NCI-H526 treated with DMSO at 0.1 percent for 48 hours (cell line): ENCODE results near the gene GSTT2B.
"Not testable (repeated sequence)": the region's sequence is repeated elsewhere in the genome, so short reads cannot be mapped to it uniquely, and the experiment has no call there.

Source experiments
- DNase-seq: peaks from one replicate; lab custom pipeline; 2025; lab: John Stamatoyannopoulos, UW

Gene GSTT2B, protein sequence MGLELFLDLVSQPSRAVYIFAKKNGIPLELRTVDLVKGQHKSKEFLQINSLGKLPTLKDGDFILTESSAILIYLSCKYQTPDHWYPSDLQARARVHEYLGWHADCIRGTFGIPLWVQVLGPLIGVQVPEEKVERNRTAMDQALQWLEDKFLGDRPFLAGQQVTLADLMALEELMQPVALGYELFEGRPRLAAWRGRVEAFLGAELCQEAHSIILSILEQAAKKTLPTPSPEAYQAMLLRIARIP

DNA sequence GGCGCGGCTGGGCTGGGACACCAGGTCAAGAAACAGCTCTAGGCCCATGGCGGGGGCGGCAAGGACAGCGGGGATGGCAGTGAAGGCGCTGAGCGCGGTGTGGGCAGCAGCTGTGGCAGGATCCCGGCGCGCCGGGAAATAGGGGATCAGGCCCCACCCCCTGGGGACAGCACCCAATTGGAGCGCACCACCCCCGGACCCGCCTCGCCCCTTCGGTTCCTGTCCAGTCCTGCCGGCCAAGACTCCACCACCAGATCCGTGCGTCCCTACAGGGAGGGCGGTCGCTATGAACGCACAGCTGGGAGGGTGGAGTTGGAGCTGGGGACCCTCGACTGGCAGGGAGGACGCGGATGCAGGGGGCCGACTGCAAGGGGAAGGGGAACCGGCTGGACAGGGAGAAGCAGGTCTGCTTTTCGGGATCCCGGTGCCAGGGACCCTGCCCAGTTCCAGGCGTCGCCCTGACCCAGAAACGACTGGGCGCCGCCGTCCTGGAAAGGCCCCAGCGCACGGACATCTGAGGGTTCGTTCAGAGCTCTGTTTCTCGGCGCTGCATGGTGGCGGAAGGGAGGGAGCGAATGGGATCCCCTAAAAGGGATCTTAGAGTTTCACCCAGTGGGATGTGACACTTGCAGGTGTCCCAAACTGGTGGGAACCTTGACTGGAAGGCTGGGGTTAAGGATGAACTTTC is at the start of gene GSTT2B:
TSS of gene GSTT2B (minus strand) at position 112 of the 688 bp plus-strand sequence. CDS start at position 48, 64 bp downstream.
- not testable (repeated sequence) for DNase-seq

DNA sequence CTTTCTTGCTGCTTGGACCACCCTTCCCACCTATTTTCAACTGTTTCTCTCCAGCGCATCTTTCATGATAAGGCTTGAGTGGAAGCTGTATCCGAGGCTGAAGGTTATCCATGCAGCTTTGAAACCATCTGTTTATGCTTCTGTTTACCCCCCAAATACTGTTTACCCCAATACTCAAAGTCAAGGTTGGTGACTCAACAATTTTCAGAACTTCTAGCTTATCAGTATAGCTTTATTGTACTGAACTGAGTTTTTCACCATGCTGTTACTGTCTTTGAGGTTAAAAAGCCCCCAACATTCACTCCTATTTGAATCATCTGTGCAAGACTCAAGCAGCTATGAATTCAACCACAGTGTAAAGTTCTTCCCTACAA is 49.0 kb upstream of the GSTT2B start:
- no peak for DNase-seq

DNA sequence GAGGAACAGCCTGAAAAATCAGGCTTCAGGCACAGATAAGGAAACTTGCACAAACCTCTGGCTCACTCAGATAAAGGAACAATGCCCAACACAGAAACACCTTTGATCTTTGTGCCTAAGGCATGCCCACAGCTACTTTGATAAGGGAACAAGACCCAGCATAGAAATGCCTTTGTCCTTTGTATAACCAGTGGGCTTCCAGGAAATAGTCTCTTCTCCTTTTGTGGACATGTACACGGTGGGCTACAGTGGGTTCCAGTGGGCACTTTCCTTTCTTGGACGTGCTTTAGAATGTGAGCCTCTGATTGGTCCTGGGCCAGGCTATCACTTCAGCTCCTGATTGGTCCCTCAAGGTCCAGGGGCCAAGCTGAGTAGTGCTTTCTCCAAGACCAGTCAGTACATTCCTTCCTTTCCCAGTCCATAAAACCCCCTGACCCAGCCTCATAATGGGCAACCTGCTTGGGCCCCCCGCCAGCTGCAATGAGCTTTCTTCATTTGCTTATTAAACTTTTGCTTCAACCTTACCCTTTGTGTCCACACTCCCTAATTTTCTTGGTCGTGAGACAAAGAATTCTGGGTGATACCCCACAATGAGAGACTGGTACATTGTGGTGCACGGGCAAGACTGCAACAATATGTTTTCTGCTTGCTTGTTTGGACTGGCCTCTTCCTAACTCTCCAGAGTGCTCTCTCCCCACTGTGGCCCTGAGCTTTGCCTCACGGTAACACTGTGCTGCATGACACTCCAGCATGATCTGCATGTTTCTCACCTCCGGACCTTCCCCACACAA is 48.4 kb upstream of the GSTT2B start:
- DNase-seq: no peak

DNA sequence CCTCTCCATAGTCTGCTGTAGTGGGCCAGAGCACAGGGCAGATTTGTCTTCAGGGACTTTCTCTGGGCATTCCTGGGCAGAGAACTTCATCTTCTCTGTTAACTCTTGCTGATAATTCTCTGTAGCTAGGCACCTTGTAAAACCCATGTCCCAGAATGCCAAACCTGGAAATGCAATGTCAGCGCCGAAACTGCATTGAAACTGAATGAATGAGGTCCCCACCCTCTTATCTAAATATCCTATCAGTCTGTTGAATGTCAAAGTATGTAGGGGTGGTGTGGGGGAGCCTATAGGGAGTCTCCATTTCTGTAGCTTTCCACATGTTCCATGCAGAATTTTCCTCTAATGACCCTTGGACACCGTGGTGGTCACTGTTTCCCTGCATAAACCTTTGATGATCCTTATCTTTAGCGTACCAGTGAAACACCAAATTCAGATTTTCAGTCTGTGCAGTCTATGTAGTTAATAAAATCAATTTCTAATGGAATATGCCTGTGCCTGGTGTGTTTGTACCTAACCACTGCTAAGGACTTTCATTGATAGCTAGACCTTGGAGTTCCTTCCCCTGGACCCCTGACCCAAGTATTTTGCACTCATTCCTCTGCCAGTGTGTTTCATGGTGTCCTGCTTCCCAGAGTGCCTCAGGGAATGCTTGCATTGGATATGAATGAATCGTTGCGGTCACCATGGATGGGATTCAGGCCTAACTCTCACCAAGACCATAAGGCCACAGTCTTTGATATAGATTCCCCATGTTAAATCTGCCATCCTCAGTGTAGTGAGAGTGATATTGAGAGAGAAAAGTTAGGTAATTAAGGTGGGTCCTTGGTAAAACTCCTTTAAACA is 47.6 kb upstream of the GSTT2B start:
- DNase-seq: no peak

DNA sequence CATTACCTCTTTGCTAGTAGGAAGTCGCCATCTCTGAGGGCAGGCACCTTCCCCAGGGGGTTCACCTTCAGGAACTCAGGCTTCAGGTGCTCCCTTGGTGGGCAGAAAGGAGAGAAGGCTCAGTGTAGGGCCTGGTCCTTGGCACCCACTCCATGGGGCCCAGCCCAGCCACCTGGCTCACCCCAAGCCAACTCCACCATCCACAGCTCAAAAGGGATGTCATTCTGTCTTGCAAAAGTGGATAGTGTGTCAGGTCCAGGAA is 47.0 kb upstream of the GSTT2B start:
- no peak for DNase-seq

DNA sequence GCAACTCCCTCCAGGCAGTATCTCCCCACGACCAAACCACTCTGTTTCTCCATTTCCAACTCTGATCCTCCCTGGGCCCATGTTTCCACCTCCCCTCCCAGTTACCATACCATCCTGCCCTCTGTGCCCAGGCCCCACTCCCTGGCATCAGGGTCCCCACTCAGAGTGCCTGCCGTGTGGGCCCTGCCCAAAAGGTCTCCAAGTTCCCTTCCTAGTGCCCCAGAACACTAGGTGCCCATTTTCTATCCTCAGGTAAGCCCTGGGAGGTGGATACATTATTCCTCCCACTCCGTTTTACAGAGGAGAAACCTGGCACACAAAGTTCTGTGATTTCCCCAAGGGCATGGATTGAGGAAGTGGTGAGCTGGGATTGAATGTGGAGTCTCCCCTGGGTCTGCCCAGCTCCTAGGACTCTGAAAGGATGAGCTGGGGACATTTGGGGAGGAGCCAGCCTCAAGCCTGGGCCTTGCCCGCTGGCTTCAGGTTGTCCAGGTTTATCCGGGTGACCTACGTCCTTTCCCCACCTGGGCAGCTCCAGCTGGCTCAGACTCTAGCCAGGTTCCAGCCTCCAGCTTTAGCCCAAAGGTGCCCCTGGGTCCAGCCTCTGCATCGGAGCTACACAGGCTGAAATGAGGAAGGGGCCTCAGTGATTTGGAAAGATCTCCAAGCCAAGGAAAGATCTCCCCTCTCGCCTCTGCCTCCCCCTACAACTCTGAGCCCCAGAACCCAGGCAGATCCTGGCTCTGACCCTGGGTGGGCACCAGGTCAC is 46.4 kb upstream of the GSTT2B start:
- no peak for DNase-seq

DNA sequence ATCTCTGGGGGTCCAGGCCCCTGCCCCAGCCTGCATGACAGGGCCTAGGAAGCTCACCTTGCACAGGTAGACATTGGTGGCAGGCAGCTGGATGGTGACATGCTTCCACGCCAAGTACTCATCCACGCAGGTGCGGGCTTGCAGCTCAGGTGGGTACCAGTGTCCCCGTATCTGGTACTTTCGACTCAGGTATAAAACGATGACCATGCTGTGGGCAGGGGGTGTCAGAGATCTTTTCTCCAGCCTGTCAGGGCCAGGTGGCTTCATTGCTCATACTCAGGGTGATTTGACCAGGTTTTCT is 45.9 kb upstream of the GSTT2B start:
- no peak for DNase-seq

DNA sequence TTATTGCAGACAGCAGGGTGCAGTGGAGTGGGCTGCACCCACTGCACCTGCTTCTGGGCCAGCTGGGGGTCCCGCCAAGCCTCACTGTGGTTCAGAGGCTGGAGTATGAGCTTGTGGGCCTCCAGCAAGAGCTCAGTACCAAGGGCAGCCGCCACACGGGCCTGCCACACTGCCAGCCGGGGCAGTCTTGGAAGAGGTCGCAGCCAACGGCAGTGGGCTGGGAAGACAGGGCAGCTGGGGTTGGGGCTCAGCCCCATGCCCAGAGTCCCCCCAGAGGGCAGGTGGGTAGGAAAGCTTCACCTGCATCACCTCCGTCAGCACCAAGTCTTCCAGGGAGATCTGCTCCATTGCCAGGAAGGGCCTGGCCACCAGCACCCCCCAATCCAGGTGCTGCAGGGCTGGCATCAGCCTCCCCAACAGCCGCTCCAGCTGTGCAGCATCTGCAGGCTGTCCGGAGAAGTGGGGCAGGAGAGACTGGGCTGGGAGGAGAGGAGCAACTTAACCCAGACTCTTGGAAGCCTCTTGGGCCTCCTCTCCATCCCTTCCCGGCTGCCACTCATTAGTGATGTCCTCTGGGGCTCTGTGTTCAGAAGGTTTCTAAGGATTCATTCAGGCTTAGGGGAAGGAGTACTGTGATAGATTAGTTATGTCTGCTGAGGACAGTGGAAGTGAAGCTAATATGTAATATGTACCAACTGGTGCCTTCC is 45.4 kb upstream of the GSTT2B start:
- DNase-seq: no peak

DNA sequence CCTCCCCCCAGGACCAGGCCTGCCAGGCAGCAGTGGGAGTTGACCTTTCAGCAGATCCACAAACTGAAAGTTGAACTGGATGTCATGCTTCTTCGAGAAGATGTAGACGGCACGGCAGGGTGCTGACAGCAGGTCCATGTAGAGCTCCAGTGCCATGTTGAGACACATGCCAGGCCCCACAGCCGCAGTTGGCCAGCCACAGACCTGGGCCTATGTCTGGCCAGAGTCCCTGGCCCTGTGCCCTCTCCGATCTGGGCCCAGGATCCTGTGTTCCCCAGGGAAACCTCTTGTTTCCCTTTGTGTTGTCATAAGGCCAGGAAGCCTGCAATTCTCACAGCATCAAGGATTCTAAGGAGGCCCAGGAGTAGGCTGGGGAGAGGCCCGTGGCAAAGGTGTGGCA is 44.2 kb upstream of the GSTT2B start, which contains the start of gene GSTT4:
TSS of gene GSTT4 (minus strand) at position 253 of the 400 bp plus-strand sequence. CDS start at position 156, 97 bp downstream.
- DNase-seq: no peak

DNA sequence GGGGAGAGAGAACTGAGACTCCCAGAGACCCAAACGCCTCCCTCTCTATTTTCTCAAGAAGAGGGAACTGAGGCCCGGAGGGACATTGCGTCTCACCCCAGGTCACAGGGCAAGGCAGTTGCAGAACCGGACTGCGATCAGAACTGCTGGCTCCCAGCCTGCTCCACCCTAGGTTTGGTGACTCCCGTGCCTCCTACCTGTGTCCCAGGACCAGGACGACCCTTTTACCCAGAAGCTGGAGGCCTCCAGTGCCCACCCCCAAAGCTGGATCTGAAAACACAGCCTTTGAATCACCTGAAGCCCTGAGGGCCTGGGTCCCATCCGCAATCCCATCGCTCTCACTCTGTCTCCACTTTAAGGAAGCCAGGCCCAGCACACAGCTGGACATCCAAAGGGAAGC is 42.9 kb upstream of the GSTT2B start:
- DNase-seq: no peak

DNA sequence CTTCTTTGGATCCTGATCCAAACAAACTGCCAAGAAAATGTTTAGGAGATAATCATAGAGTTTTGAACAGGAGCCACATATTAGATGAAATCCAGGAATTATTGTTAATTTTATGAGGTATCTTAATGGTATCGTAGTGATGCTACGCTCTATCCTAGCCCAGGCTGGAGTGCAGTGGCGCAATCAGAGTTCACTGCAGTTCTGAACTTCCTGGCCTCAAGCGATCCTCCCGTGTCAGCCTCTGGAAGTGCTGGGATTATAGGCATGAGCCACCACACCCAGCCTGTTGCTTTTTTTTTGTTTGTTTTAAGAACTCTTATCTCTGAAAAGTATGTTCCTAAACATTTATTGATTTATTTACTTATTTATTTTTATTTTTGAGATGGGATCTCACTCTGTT is 41.9 kb upstream of the GSTT2B start:
- no peak for DNase-seq

DNA sequence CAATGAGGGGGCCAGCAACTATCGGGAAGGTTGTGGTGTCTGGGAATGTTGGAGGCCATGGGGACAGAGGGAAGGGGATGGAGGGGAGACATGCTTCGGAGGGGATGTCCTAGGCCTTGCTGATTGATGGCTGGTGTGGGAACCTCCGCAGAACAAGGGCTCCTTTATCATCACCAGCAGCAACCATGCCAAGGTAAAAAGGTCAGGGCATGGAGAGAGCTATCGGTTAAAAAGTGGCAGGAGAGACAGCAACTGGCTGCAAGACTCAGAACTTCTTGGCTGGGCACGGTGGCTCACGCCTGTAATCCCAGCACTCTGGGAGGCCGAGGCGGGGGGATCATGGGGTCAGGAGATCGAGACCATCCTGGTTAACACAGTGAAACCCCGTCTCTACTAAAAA is 41.3 kb upstream of the GSTT2B start:
- no peak for DNase-seq

DNA sequence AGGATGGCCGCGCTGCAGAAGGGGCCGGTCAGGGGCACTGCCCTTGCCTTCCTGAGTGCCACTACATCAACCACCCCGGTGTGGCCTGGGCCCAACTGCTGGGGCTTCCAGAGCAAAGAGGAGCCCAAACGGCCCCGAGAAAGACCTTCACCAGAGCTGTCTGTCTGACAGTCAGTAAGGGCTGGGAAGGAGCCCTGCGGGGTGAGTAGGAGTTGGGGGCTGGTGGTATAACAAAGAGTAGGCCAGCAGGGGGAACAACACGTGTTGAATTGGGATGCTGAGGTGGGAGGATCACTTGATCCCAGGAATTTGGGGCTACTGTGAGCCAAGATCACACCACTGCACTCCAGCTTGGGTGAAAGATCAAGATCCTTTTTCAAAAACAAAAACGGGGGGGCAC is 40.3 kb upstream of the GSTT2B start:
- DNase-seq: no peak

DNA sequence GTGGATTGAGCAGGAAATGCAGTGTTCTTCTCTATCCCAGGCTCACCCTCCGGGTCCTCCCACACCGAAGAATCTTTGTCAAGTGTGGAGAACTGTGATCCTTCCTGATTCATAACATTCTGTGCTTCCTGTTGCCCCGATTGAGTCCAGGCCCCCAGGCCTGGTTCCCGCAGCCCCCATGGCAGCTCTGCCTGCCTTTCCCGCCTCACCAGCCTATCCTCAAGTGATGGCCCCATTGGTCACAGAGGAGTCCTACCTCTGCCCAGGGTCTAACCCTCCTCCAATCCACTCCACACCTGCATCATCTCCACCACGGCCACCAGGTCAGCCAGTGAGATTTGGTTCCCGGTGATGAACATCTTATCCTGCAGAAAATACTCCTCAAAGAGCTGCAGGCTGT is 38.8 kb upstream of the GSTT2B start:
- DNase-seq: not testable (repeated sequence)

DNA sequence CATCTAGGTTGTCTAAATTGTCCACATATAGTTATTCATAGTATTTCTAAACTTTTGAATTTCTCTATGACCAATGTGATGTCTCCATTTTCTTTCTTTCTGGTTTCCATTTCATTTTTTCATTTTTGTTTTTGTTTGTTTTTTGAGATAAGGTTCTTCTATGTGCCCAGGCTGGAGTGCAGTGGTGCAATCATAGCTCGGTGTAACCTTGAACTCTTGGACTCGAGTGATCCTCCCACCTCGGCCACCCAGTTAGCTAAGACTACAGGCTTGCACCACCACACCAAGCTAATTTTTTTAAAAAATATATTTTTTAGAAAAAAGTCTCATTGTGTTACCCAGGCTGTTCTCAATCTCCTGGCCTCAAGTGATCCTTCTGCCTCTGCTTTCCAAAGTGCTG is 36.1 kb upstream of the GSTT2B start:
- no peak for DNase-seq

DNA sequence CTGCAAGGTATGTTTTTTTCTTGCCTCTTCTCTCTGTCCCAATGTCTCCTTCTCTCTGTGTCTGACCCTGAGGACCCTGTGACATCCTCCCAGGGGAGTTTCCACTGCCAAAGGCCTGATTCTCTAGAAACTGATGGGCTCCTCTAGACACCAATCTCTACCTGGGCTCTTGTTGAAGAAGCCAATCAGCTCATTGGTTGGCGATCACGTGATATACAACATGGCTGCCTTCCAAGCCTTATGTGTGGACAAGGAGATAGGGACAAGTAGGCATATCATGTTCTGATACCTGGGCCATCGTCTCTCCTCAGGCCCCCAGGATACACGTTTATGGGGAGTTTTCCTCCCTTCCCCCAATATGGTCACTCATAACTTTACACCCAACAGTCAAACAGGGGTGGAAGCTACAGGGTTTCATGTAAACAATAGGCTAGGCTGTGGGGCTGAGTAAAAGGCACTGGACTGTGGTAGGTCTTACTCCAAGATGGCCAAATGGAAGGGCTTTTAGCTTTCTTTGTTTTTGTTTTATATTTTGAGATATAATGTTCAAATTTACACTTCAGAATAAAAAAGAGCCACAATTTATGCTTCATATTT is 32.7 kb upstream of the GSTT2B start:
- not testable (repeated sequence) for DNase-seq

DNA sequence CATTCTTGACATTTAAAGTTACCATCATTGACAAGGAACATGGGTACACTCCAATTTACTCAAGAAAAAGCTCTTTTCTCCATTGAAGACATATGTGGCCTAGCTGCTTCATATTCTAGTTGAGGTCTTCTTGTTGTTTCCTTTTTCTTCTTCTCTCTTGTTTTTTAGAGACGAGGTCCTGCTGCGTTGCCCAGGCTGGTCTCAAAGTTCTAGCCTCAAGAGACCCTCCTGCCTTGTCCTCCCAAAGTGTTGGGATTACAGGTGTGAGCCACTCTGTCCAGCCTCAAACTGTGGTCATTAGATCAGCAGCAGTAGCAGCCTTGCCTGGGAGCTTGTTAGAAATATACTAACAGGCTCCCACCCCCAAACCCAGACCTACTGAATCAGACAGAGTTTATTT is 32.1 kb upstream of the GSTT2B start:
- not testable (repeated sequence) for DNase-seq

DNA sequence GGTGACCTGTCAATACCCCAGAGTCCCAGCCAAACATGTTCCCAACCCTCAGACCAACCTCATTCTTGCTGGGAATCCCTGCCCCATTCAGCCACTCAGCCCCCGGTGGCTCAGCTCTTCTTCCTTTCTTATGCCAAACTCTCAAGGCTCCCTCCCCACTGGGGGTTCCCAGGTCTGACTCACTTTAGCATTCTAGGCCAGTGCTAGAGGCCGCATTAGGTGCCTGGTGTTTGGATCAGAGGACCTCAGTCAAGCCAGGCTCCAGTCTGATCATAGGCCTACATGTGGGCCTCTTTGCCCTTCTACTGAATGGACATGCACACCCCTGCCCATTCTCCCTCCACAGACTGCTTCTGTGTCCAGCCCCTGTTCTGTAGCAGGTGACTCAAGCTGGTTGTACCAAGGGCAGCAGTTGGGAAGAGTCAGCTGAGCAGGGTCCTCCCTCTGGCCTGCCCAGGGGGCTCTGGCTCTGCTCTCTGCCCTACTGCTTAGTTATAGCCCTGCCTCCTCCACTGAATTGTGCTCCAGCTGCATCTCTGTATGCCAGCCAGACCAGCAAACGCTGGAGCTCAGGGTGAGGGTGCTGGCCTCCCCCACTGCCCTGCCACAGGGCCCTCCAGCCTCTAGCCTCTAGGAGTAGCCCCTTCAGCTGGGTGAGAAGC is 28.7 kb upstream of the GSTT2B start:
- not testable (repeated sequence) for DNase-seq

DNA sequence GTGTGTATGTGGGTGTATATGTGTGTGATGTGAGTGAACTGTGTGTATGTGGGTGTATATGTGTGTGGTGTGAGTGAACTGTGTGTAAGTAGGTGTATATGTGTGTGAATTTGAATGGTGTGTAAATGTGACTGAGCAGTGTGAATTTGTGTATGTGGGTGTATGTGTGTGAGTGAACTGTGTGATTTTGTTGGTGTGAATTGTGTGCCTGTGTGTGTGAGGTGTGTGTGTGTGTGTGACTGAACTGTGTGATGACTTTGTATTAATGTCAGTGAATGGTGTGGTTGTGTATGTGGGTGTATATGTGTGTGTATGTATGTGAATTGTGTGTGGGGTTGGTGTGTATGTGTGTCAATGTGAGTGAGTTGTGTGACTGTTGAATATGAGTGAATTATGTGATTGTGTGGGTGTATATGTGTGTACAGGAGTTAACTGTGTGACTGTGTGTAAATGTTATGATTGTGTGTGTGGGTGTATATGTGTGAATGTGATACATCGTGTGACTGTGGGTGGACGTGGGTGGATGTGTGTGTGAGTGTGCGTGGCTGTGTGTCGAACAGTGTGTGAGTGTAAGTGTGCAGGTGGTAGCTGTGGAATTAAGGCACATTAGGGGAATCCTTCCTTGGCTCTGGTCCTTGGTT is 25.7 kb upstream of the GSTT2B start:
- DNase-seq: not testable (repeated sequence)

DNA sequence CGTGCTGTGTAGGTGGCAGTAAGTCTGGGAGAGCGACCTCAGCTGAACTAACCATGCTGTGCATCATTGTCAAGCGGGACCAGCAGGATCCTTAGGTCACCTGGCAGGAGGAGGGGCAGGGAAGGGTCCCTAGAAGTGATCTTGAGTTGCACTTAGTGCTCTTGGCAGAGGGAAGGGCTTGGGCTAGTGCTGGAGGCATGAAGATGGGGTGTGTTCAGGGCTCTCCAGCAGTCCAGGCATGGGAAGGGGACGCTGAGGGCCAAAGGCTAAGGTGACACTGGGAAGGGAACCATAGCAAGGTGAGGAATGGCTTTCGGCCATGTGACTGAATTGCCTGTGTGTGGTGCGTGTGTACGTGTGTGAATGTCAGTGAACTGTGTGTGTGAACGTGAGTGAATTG is 25.1 kb upstream of the GSTT2B start:
- DNase-seq: not testable (repeated sequence)
